HL-60 (cell line): ENCODE results near the gene MYOZ3.

Experiments used
- DNase-seq, 2 experiments: peaks; one replicate each; pipeline ENCODE4 v3.0.0-alpha.2; 2010 to 2020; ENCODE audit warnings: low read depth in 1 of 2, low spot score in 1 of 2
- H3K27ac ChIP-seq: fragments of 250-450 bp; sonication (Bioruptor Pico); replicated peaks from 2 replicates; pipeline ENCODE4 v1.5.1; 2020; ENCODE audit warnings: mild to moderate bottlenecking, moderate library complexity
- H3K27me3 ChIP-seq: fragments of 250-450 bp; sonication (Bioruptor Pico); 2 replicates; pipeline ENCODE4 v1.5.1; 2021; ENCODE audit warnings: mild to moderate bottlenecking, moderate library complexity; ENCODE audit not compliant: insufficient read depth, poor library complexity, severe bottlenecking
- H3K4me3 ChIP-seq: replicated peaks from 2 replicates; pipeline ENCODE4 v1.5.1; 2011; ENCODE audit warnings: mild to moderate bottlenecking, control low read depth, low read length; ENCODE audit not compliant: insufficient read depth
- CTCF ChIP-seq: IDR thresholded peaks from one replicate; pipeline ENCODE4 v1.5.1; 2011; ENCODE audit warnings: low read length, control low read depth, inconsistent platforms; ENCODE audit not compliant: insufficient read depth
- GABPA ChIP-seq: IDR thresholded peaks from 2 replicates; pipeline ENCODE4 v1.6.1; 2012; ENCODE audit warnings: low read depth
- POLR2AphosphoS5 ChIP-seq: IDR thresholded peaks from 2 replicates; pipeline ENCODE4 v1.6.1; 2012; ENCODE audit warnings: low read depth
- REST ChIP-seq: IDR thresholded peaks from 2 replicates; pipeline ENCODE4 v1.6.1; 2012; ENCODE audit warnings: low read depth; ENCODE audit not compliant: insufficient replicate concordance
- SPI1 ChIP-seq: IDR thresholded peaks from 2 replicates; pipeline ENCODE4 v1.6.1; 2012; ENCODE audit warnings: low read depth, mild to moderate bottlenecking, borderline replicate concordance

The MYOZ3 gene

GRCh38 chr5:150650021-150651006 lies 10.7 kb upstream of the MYOZ3 start:
- TF ChIP-seq SPI1 (no peak), GABPA (no peak), CTCF (no peak), POLR2AphosphoS5 (no peak), REST (no peak)
- Histone ChIP-seq H3K27ac (no peak overlapping the region), H3K27me3 (no peaks in the 10 kb centered on the region), H3K4me3 (no peak overlapping the region)
- DNase-seq = no peak

GRCh38 chr5:150651382-150651781 lies 9.7 kb upstream of the MYOZ3 start:
- DNase-seq = no peak
- H3K27me3 ChIP-seq = no peaks in the 10 kb centered on the region
- TF ChIP-seq CTCF = no peak
- TF ChIP-seq SPI1 = no peak
- no peak for TF ChIP-seq POLR2AphosphoS5
- no peak for TF ChIP-seq GABPA
- no peak for TF ChIP-seq REST
- no peak overlapping the region for H3K27ac ChIP-seq
- no peak overlapping the region for H3K4me3 ChIP-seq

- TF ChIP-seq REST = no peak
- no peak for TF ChIP-seq SPI1
- no peak for TF ChIP-seq GABPA
- no peak for TF ChIP-seq POLR2AphosphoS5
- Histone ChIP-seq H3K27ac (no peak overlapping the region), H3K4me3 (no peak overlapping the region), H3K27me3 (no peaks in the 10 kb centered on the region)
- DNase-seq = no peak
Measured at GRCh38 chr5:150651924-150652671, 9.0 kb upstream of the MYOZ3 start.
